Measurements from ENCODE around the gene HMCN2.

Gene HMCN2

GRCh38 chr9:130352081-130352480, 86.5 kb downstream of the HMCN2 start:
- no peak for TF ChIP-seq CTCF (IDR thresholded peaks at IDR 0.05; ENCODE audit: extremely low read depth, insufficient read depth, missing control alignments)
- no peak for DNase-seq (ENCODE audit: low spot score)

GRCh38 chr9:130352586-130353285, 87.2 kb downstream of the HMCN2 start:
- no peak for DNase-seq (ENCODE audit: low spot score)
- in situ Hi-C loops (cut with MboI; ENCODE audit: low pct_unique_long_range_greater_than_20kb, low sequenced_read_pairs, unreplicated experiment): no loop called here
- TF ChIP-seq CTCF (IDR thresholded peaks at IDR 0.05; ENCODE audit: extremely low read depth, insufficient read depth, missing control alignments): no peak

More at GRCh38 chr9:130352081-130352480, 86.5 kb downstream of the HMCN2 start:
- in situ Hi-C loops (cut with MboI; ENCODE audit: low pct_unique_long_range_greater_than_20kb, low sequenced_read_pairs, unreplicated experiment): no loop called here

GRCh38 chr9:130354378-130354777, 88.8 kb downstream of the HMCN2 start:
- no peak for DNase-seq (ENCODE audit: low spot score)
- no peak for TF ChIP-seq CTCF (IDR thresholded peaks at IDR 0.05; ENCODE audit: extremely low read depth, insufficient read depth, missing control alignments)
- in situ Hi-C loops (cut with MboI; ENCODE audit: low pct_unique_long_range_greater_than_20kb, low sequenced_read_pairs, unreplicated experiment): no loop called here

GRCh38 chr9:130354806-130355205, 89.2 kb downstream of the HMCN2 start:
- DNase-seq (ENCODE audit: low spot score): no peak

GRCh38 chr9:130356033-130356432, 90.5 kb downstream of the HMCN2 start:
- in situ Hi-C loops (cut with MboI; ENCODE audit: low pct_unique_long_range_greater_than_20kb, low sequenced_read_pairs, unreplicated experiment): no loop called here
- no peak for DNase-seq (ENCODE audit: low spot score)
- TF ChIP-seq CTCF (IDR thresholded peaks at IDR 0.05; ENCODE audit: extremely low read depth, insufficient read depth, missing control alignments): no peak

More at GRCh38 chr9:130354806-130355205, 89.2 kb downstream of the HMCN2 start:
- TF ChIP-seq CTCF (IDR thresholded peaks at IDR 0.05; ENCODE audit: extremely low read depth, insufficient read depth, missing control alignments): no peak
- in situ Hi-C loops (cut with MboI; ENCODE audit: low pct_unique_long_range_greater_than_20kb, low sequenced_read_pairs, unreplicated experiment): no loop called here

GRCh38 chr9:130356877-130357584, 91.5 kb downstream of the HMCN2 start:
- no peak for DNase-seq (ENCODE audit: low spot score)
- in situ Hi-C loops (cut with MboI; ENCODE audit: low pct_unique_long_range_greater_than_20kb, low sequenced_read_pairs, unreplicated experiment): no loop called here
- TF ChIP-seq CTCF (IDR thresholded peaks at IDR 0.05; ENCODE audit: extremely low read depth, insufficient read depth, missing control alignments): no peak

All from GM13977 (cell line).